GM23338 (cell line): Measurements from ENCODE around the gene LRMDA. TPM values are rescaled to one million over a fixed set of nuclear protein-coding genes. Genes with fewer than 3 reads are reported as not detected.

Experiments used
- ATAC-seq: fragments of 200-7000 bp; cut with Tn5 transposase; 3 replicates; pipeline ENCODE4 v1.9.1; 2020
- DNase-seq: peaks from one replicate; pipeline ENCODE4 v3.0.0-alpha.2; 2015; ENCODE audit warnings: low spot score
- H2AFZ ChIP-seq: fragments of 200-600 bp; sonication (generic); 2 replicates; pipeline ENCODE4 v1.8.0; 2016; ENCODE audit warnings: antibody characterized with exemption, mild to moderate bottlenecking, moderate library complexity
- H3F3A ChIP-seq: fragments of 200-600 bp; sonication (generic); replicated peaks from 2 replicates; pipeline ENCODE4 v1.8.0; 2017; ENCODE audit warnings: antibody characterized with exemption, mixed run types, low read depth
- H3K27ac ChIP-seq: fragments of 200-600 bp; sonication (generic); 2 replicates; pipeline ENCODE4 v1.6.1; 2016; ENCODE audit warnings: low read depth
- H3K27me3 ChIP-seq: fragments of 200-600 bp; sonication (generic); 2 replicates; pipeline ENCODE4 v1.8.0; 2016; ENCODE audit warnings: mild to moderate bottlenecking, mixed run types, moderate library complexity; ENCODE audit not compliant: insufficient read depth
- H3K36me3 ChIP-seq: fragments of 200-600 bp; sonication (generic); 2 replicates; pipeline ENCODE4 v1.8.0; 2016; ENCODE audit warnings: mild to moderate bottlenecking; ENCODE audit not compliant: insufficient read depth
- H3K4me1 ChIP-seq: fragments of 200-600 bp; sonication (generic); 2 replicates; pipeline ENCODE4 v1.8.0; 2016; ENCODE audit warnings: mild to moderate bottlenecking, moderate library complexity; ENCODE audit not compliant: insufficient read depth
- H3K4me2 ChIP-seq: fragments of 200-600 bp; sonication (generic); 2 replicates; pipeline ENCODE4 v1.7.1; 2017; ENCODE audit warnings: mixed run types
- H3K4me3 ChIP-seq: fragments of 200-600 bp; sonication (generic); 2 replicates; pipeline ENCODE4 v1.6.1; 2016; ENCODE audit warnings: mixed run types
- H3K79me2 ChIP-seq: fragments of 200-600 bp; sonication (generic); replicated peaks from 2 replicates; pipeline ENCODE4 v1.8.0; 2017; ENCODE audit warnings: mild to moderate bottlenecking; ENCODE audit not compliant: insufficient read depth
- H3K9me2 ChIP-seq: fragments of 200-600 bp; sonication (generic); 2 replicates; pipeline ENCODE4 v1.8.0; 2017; ENCODE audit not compliant: insufficient read depth
- H4K20me1 ChIP-seq: fragments of 200-600 bp; sonication (generic); replicated peaks from 2 replicates; pipeline ENCODE4 v1.8.0; 2017; ENCODE audit warnings: mild to moderate bottlenecking; ENCODE audit not compliant: insufficient read depth
- H3K27ac Mint-ChIP-seq: 2 replicates; pipeline ENCODE4 v1.8.0; 2020; ENCODE audit warnings: inconsistent platforms, mild to moderate bottlenecking, moderate library complexity, mixed read lengths
- H3K27me3 Mint-ChIP-seq: 3 replicates; pipeline ENCODE4 v1.8.0; 2022; ENCODE audit warnings: low read depth, mild to moderate bottlenecking, moderate library complexity, mixed read lengths, inconsistent platforms; ENCODE audit not compliant: insufficient read depth, poor library complexity
- H3K36me3 Mint-ChIP-seq: 3 replicates; pipeline ENCODE4 v1.8.0; 2021; ENCODE audit warnings: low read depth, mild to moderate bottlenecking, inconsistent platforms, moderate library complexity, mixed read lengths
- H3K4me1 Mint-ChIP-seq: 3 replicates; pipeline ENCODE4 v1.8.0; 2020; ENCODE audit warnings: mild to moderate bottlenecking, inconsistent platforms, mixed read lengths
- H3K4me3 Mint-ChIP-seq: 3 replicates; pipeline ENCODE4 v1.8.0; 2021; ENCODE audit warnings: moderate library complexity, mild to moderate bottlenecking, inconsistent platforms, mixed read lengths
- H3K9me3 Mint-ChIP-seq: 3 replicates; pipeline ENCODE4 v1.8.0; 2020; ENCODE audit warnings: moderate library complexity, mild to moderate bottlenecking, inconsistent platforms, mixed read lengths
- CREB1 ChIP-seq: fragments of 250-450 bp; sonication (Bioruptor Pico); IDR thresholded peaks from 2 replicates; pipeline ENCODE4 v1.5.0; 2020; ENCODE audit warnings: low read depth, mild to moderate bottlenecking, moderate library complexity
- CTCF ChIP-seq, 2 experiments: fragments of 200-600 bp in 1 of 2; sonication (generic) in 1 of 2; conservative IDR thresholded peaks; 2 replicates each; pipeline versions ENCODE4 v1.5.1 to v1.6.1; 2016 to 2017; ENCODE audit warnings: antibody characterized with exemption in 2 of 2, low read depth in 2 of 2, mild to moderate bottlenecking in 2 of 2, moderate library complexity in 1 of 2
- EZH2phosphoT487 ChIP-seq: fragments of 200-600 bp; sonication (generic); IDR thresholded peaks from one replicate; pipeline ENCODE4 v1.8.1; 2018; ENCODE audit warnings: antibody characterized with exemption; ENCODE audit not compliant: unreplicated experiment
- JUNB ChIP-seq: IDR thresholded peaks from one replicate; pipeline ENCODE4 v1.6.1; 2016; ENCODE audit warnings: antibody characterized with exemption; ENCODE audit not compliant: unreplicated experiment
- POLR2AphosphoS5 ChIP-seq: IDR thresholded peaks from 2 replicates; pipeline ENCODE4 v1.6.1; 2016; ENCODE audit warnings: antibody characterized with exemption, low read depth
- REST ChIP-seq: IDR thresholded peaks from one replicate; pipeline ENCODE4 v1.6.1; 2018; ENCODE audit warnings: antibody characterized with exemption; ENCODE audit not compliant: unreplicated experiment
- STAT1 ChIP-seq: IDR thresholded peaks from one replicate; pipeline ENCODE4 v1.6.1; 2016; ENCODE audit warnings: antibody characterized with exemption; ENCODE audit not compliant: unreplicated experiment
- ZNF114 ChIP-seq: fragments of 250-450 bp; sonication (Bioruptor Pico); IDR thresholded peaks from 2 replicates; pipeline ENCODE4 v1.5.0; 2020; ENCODE audit warnings: mild to moderate bottlenecking, moderate library complexity
- ZNF331 ChIP-seq: fragments of 250-450 bp; sonication (Bioruptor Pico); IDR thresholded peaks from 2 replicates; pipeline ENCODE4 v1.5.0; 2020; ENCODE audit warnings: low read depth, mild to moderate bottlenecking, moderate library complexity
- polyA plus RNA-seq: library from polyadenylated mRNA; unstranded; fragments of >200 nt; fragmentation: Nextera tagmentation; extraction: Ambion mirVana; gene quantifications from 2 replicates; pipeline ENCODE4 v1.2.1, GENCODE V29; 2016
- total RNA-seq: library from RNA; depleted of rRNA; stranded (reverse); fragments of >200 nt; shearing (Covaris generic); gene quantifications from 2 replicates; pipeline ENCODE4 v1.2.3, GENCODE V29; 2014

Gene LRMDA
- total and polyA plus RNA-seq, 2 experiments from 2014 or later = 0.90 to 1.8 TPM

- Histone ChIP-seq H3K4me2 (no peak overlapping the region), H3F3A (no peaks in the 10 kb centered on the region), H2AFZ (peak overlapping the region; percentile 24; the same call in 1 of the 2 replicates), H3K27me3 (no peaks in the 10 kb centered on the region), H3K36me3 (no peaks in the 10 kb centered on the region), H3K9me2 (peaks cover 13% of the 10 kb centered on the region), H3K4me3 (no peak overlapping the region), H3K79me2 (no peaks in the 10 kb centered on the region), H3K27ac (no peak overlapping the region), H4K20me1 (no peaks in the 10 kb centered on the region), H3K4me1 (peaks cover 15% of the 10 kb centered on the region)
- Mint-ChIP-seq H3K36me3 (no peaks in the 10 kb centered on the region), H3K27me3 (no peaks in the 10 kb centered on the region), H3K4me3 (no peak overlapping the region), H3K4me1 (peaks cover 23% of the 10 kb centered on the region), H3K27ac (peak overlapping the region; percentile 50), H3K9me3 (no peaks in the 10 kb centered on the region; the same call in 2 of the 3 replicates)
- TF ChIP-seq EZH2phosphoT487 (no peak), CTCF (conservative IDR thresholded peaks at IDR 0.05; ENCODE audit: low read depth in 2 of 2) (0 out of 4 replicates have a peak, but pooled peaks of 1 of the 2 experiments have one; percentile 7)
- ATAC-seq (peak; percentile 37; the same call in 1 of the 3 replicates), DNase-seq (peak; percentile 34)
These were observed 413.9 kb downstream of the LRMDA start for GRCh38 chr10:75845176-75845947.

GRCh38 chr10:75847477-75847876 lies 416.1 kb downstream of the LRMDA start:
- DNase-seq = no peak
- Histone ChIP-seq H2AFZ (no peak overlapping the region), H4K20me1 (no peaks in the 10 kb centered on the region), H3K27ac (no peak overlapping the region), H3K4me1 (peaks cover 18% of the 10 kb centered on the region), H3K4me2 (no peak overlapping the region), H3F3A (no peaks in the 10 kb centered on the region), H3K9me2 (peaks cover 10% of the 10 kb centered on the region), H3K4me3 (no peak overlapping the region), H3K79me2 (no peaks in the 10 kb centered on the region), H3K27me3 (no peaks in the 10 kb centered on the region), H3K36me3 (no peaks in the 10 kb centered on the region)
- no peaks in the 10 kb centered on the region; the same call in 2 of the 3 replicates for H3K9me3 Mint-ChIP-seq
- H3K27ac Mint-ChIP-seq = no peak overlapping the region
- ATAC-seq = no peak
- H3K27me3 Mint-ChIP-seq = no peaks in the 10 kb centered on the region
- no peaks in the 10 kb centered on the region for H3K36me3 Mint-ChIP-seq
- no peak overlapping the region for H3K4me3 Mint-ChIP-seq
- H3K4me1 Mint-ChIP-seq = peaks cover 23% of the 10 kb centered on the region
- TF ChIP-seq STAT1 (no peak), CREB1 (CRISPR knock-in tag) (no peak), ZNF114 (CRISPR knock-in tag) (no peak), JUNB (no peak), REST (no peak), ZNF331 (CRISPR knock-in tag) (no peak), POLR2AphosphoS5 (no peak), CTCF (conservative IDR thresholded peaks at IDR 0.05; ENCODE audit: low read depth in 2 of 2) (no peak)
